ENCODE measurements around the gene SNCA. TPM values are rescaled to one million over a fixed set of nuclear protein-coding genes. Genes with fewer than 3 reads are reported as not detected.
A peak's percentile ranks its signal among the peaks of the same experiment; 100 is the strongest.

SNCA gene
- total RNA-seq, 1 donor: 0.72 TPM

DNA sequence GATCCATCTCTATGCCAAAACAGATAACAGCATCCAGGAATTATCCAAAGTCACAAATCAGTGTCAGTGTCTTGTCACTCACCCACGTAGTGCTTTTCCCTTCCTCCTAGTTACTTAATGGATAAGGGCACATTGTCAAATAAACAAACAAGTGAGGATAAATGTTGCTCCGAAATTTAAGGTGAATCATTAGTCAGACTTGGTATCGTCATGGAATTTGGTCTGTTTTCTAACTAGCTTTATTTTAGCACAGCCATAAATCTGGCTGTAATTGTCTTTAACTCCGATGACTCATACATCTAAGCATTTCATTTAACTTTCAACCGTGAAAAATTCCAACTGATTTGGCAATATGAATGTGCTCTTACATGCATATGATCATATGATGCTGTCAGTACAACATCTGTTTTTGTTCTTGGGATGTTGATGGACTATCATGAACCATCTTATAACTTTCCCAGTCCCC, 83.3 kb downstream of the SNCA start:
- no peaks in the 10 kb centered on the region for H4K20me1 ChIP-seq (ENCODE audit: insufficient read depth, low read length)
- H3K27me3 ChIP-seq (ENCODE audit: insufficient read depth, low read length): no peaks in the 10 kb centered on the region
- H3K27ac ChIP-seq (ENCODE audit: low read depth, low read length): peak overlapping the region; percentile 92
- TF ChIP-seq, protein P1, sequence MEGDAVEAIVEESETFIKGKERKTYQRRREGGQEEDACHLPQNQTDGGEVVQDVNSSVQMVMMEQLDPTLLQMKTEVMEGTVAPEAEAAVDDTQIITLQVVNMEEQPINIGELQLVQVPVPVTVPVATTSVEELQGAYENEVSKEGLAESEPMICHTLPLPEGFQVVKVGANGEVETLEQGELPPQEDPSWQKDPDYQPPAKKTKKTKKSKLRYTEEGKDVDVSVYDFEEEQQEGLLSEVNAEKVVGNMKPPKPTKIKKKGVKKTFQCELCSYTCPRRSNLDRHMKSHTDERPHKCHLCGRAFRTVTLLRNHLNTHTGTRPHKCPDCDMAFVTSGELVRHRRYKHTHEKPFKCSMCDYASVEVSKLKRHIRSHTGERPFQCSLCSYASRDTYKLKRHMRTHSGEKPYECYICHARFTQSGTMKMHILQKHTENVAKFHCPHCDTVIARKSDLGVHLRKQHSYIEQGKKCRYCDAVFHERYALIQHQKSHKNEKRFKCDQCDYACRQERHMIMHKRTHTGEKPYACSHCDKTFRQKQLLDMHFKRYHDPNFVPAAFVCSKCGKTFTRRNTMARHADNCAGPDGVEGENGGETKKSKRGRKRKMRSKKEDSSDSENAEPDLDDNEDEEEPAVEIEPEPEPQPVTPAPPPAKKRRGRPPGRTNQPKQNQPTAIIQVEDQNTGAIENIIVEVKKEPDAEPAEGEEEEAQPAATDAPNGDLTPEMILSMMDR (IDR thresholded peaks at IDR 0.05; ENCODE audit: extremely low read depth, low read depth, low read length): no peak
- H3K9me3 ChIP-seq (ENCODE audit: low read depth, low read length): no peaks in the 10 kb centered on the region
- peak; percentile 41 for DNase-seq (ENCODE audit: insufficient read length, low spot score, missing footprints)
- peak overlapping the region; percentile 45 for H3K4me3 ChIP-seq (ENCODE audit: insufficient read depth, low read length)
- H3K36me3 ChIP-seq (ENCODE audit: insufficient read depth, low read length): no peaks in the 10 kb centered on the region
- peak overlapping the region; percentile 71 for H3K4me2 ChIP-seq (ENCODE audit: insufficient read depth, low read length)
- H3K4me1 ChIP-seq (ENCODE audit: insufficient read depth, low read length): peaks cover 15% of the 10 kb centered on the region
- H3K79me2 ChIP-seq (ENCODE audit: insufficient read depth, low read length): no peaks in the 10 kb centered on the region
- peak overlapping the region; percentile 70 for H2AFZ ChIP-seq (ENCODE audit: low read length)

DNA sequence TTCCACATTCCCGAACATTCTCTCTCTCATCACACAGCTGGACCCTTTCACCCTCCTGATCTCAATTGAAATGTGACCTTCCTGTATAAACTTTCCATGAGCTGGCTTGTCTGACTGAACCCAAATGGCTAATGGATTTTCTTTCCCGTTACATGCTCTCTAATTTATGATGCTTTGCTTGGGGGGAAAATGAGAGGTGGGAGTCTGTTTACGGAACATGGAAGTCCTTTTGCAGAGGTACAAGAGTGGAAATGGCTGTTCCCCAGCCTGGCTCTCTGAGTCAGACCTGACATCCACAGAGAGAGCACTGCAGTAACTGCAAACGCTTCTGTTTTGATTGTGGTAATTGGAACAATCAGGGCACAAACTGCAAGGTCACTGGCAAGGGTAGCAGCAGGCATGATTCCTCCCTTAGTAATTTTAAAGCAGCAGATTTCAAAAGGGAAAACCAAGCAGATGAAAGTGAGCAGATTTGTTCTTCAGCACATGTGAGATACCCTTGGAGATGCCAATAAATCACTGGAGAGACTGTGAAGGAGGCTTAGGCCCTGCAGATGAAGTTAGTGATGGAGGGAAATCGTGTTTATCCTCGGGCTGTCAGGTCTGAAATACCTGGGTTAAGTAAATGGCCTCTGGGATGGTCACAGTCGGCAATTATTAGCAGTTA, 83.9 kb downstream of the SNCA start:
- Histone ChIP-seq H2AFZ (ENCODE audit: low read length) (peak overlapping the region; percentile 70), H3K9me3 (ENCODE audit: low read depth, low read length) (no peaks in the 10 kb centered on the region), H3K79me2 (ENCODE audit: insufficient read depth, low read length) (no peaks in the 10 kb centered on the region), H3K4me1 (ENCODE audit: insufficient read depth, low read length) (peaks cover 15% of the 10 kb centered on the region), H4K20me1 (ENCODE audit: insufficient read depth, low read length) (no peaks in the 10 kb centered on the region), H3K36me3 (ENCODE audit: insufficient read depth, low read length) (no peaks in the 10 kb centered on the region), H3K4me2 (ENCODE audit: insufficient read depth, low read length) (peak overlapping the region; percentile 71), H3K4me3 (ENCODE audit: insufficient read depth, low read length) (peak overlapping the region; percentile 45), H3K27me3 (ENCODE audit: insufficient read depth, low read length) (no peaks in the 10 kb centered on the region), H3K27ac (ENCODE audit: low read depth, low read length) (peak overlapping the region; percentile 92)
- peak; percentile 87 for DNase-seq (ENCODE audit: insufficient read length, low spot score, missing footprints)
- TF ChIP-seq, protein P1 (IDR thresholded peaks at IDR 0.05; ENCODE audit: extremely low read depth, low read depth, low read length): no peak

GRCh38 chr4:89751416-89751815, 85.5 kb downstream of the SNCA start:
- peaks cover 15% of the 10 kb centered on the region for H3K4me1 ChIP-seq (ENCODE audit: insufficient read depth, low read length)
- H3K9me3 ChIP-seq (ENCODE audit: low read depth, low read length): no peaks in the 10 kb centered on the region
- no peak overlapping the region for H3K4me2 ChIP-seq (ENCODE audit: insufficient read depth, low read length)
- H2AFZ ChIP-seq (ENCODE audit: low read length): no peak overlapping the region
- H3K27ac ChIP-seq (ENCODE audit: low read depth, low read length): no peak overlapping the region
- H3K79me2 ChIP-seq (ENCODE audit: insufficient read depth, low read length): no peaks in the 10 kb centered on the region
- no peak for DNase-seq (ENCODE audit: insufficient read length, low spot score, missing footprints)
- no peak overlapping the region for H3K4me3 ChIP-seq (ENCODE audit: insufficient read depth, low read length)
- no peaks in the 10 kb centered on the region for H3K36me3 ChIP-seq (ENCODE audit: insufficient read depth, low read length)
- no peaks in the 10 kb centered on the region for H4K20me1 ChIP-seq (ENCODE audit: insufficient read depth, low read length)
- TF ChIP-seq, protein P1 (IDR thresholded peaks at IDR 0.05; ENCODE audit: extremely low read depth, low read depth, low read length): no peak
- H3K27me3 ChIP-seq (ENCODE audit: insufficient read depth, low read length): no peaks in the 10 kb centered on the region

DNA sequence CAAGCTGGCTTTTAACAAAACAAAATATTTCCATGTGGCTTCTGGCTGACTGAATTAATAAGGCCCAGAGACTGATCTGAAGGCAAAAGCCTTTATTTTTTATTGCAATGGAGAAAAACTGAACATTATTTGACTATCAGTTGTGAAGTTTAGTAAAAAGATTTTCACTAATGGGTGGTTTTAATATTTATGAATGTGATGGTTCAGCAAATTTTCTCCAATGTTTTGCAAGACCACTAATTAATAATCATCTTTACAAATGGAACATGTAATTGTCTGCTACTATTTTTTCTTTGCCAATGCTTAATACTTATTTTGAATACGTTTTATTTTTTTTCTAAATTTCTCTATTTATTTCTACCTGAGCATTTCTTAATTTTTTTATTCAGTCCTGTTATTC, 90.6 kb downstream of the SNCA start:
- no peaks in the 10 kb centered on the region for H4K20me1 ChIP-seq (ENCODE audit: insufficient read depth, low read length)
- DNase-seq (ENCODE audit: insufficient read length, low spot score, missing footprints): no peak
- TF ChIP-seq, protein P1 (IDR thresholded peaks at IDR 0.05; ENCODE audit: extremely low read depth, low read depth, low read length): no peak
- no peaks in the 10 kb centered on the region for H3K27me3 ChIP-seq (ENCODE audit: insufficient read depth, low read length)
- H3K4me1 ChIP-seq (ENCODE audit: insufficient read depth, low read length): no peaks in the 10 kb centered on the region
- no peak overlapping the region for H3K4me3 ChIP-seq (ENCODE audit: insufficient read depth, low read length)
- no peak overlapping the region for H3K4me2 ChIP-seq (ENCODE audit: insufficient read depth, low read length)
- no peaks in the 10 kb centered on the region for H3K9me3 ChIP-seq (ENCODE audit: low read depth, low read length)
- H3K36me3 ChIP-seq (ENCODE audit: insufficient read depth, low read length): no peaks in the 10 kb centered on the region
- H2AFZ ChIP-seq (ENCODE audit: low read length): no peak overlapping the region
- no peak overlapping the region for H3K27ac ChIP-seq (ENCODE audit: low read depth, low read length)
- H3K79me2 ChIP-seq (ENCODE audit: insufficient read depth, low read length): no peaks in the 10 kb centered on the region
